PC-3 (cell line): ENCODE measurements around the gene L1CAM.

Experiments
- CTCF ChIP-seq: fragments of 300-600 bp; sonication (generic); conservative IDR thresholded peaks from 2 replicates; pipeline ENCODE4 v1.5.1; 2017; ENCODE audit warnings: antibody characterized with exemption, low read depth, mild to moderate bottlenecking, low read length
- EZH2 ChIP-seq: fragments of 300-600 bp; sonication (generic); IDR thresholded peaks from one replicate; pipeline ENCODE4 v1.6.1; 2017; ENCODE audit warnings: antibody characterized with exemption, mild to moderate bottlenecking, low read length; ENCODE audit not compliant: unreplicated experiment
- EZH2phosphoT487 ChIP-seq: fragments of 300-600 bp; sonication (generic); IDR thresholded peaks from 2 replicates; pipeline ENCODE4 v1.6.1; 2018; ENCODE audit warnings: mild to moderate bottlenecking, antibody characterized with exemption, low read length, borderline replicate concordance

GRCh38 chrX:153900831-153901752 lies 15.1 kb upstream of the L1CAM start:
- TF ChIP-seq CTCF (no peak), EZH2 (no peak), EZH2phosphoT487 (no peak)
